NCI-H187 treated with DMSO at 0.1 percent for 48 hours (cell line): ENCODE measurements around the gene ARHGAP25.

Experiments
- DNase-seq: peaks from one replicate; lab custom pipeline; 2025; lab: John Stamatoyannopoulos, UW

Gene ARHGAP25

GRCh38 chr2:68870215-68870614 is 135.6 kb downstream of the ARHGAP25 start:
- DNase-seq = no peak

DNA sequence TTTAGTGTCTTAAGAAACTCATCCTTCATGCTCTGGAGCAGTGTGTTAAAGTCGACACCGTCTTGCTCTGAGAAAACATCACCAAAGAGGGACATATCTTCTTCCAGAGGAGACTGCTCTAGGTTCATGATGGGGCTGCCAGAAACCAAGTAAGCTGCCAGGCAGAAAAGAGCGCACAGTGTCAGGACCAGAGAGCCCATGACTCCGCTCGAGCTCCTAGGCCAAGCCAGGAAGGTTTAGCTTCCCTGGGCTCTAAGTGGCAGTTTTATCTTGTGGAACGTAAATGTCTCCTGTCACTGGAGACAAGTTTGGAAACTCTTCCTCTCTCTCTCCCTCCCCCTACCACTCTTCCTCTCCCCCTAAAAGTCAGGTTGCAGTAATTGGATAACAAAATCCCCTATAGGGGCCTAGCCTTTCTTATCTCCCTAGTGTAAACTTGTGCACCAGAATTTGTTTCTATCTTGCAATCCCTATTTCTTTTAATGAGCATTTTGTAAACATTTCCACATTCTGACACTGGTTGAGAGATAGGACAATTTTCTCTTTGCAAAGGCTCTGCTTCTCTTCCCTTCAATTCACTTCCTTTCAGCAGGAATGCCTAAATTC is 136.7 kb downstream of the ARHGAP25 start, which contains the start of gene BMP10:
BMP10 (minus strand) TSS at position 239 of the 606 bp plus-strand sequence; CDS start at position 200, 39 bp downstream.
- DNase-seq = no peak
